GM12878 (cell line): ENCODE measurements around the gene CFAP99. TPM values are rescaled to one million over a fixed set of nuclear protein-coding genes. Genes with fewer than 3 reads are reported as not detected.

Experiments used
- ATAC-seq: fragments of 200-7000 bp; cut with Tn5 transposase; 3 replicates; pipeline ENCODE4 v1.9.1; 2020; ENCODE audit warnings: mild to moderate bottlenecking, moderate library complexity
- BruUV-seq: library from RNA; stranded (reverse); fragments of 400-500 nt; replicated peaks from 2 replicates; lab custom pipeline; 2021; lab: Mats Ljungman, UMichigan
- CTCF ChIA-PET: fragments of 300-600 bp; sonication (Branson Sonifier 250); formaldehyde crosslinking; extraction: SDS; loops from one replicate; lab custom pipeline; 2021; ENCODE audit warnings: inconsistent platforms; lab: Yijun Ruan, JAX
- POLR2A ChIA-PET: fragments of 350-600 bp; formaldehyde crosslinking; extraction: SDS; loops from one replicate; lab custom pipeline; 2021; ENCODE audit warnings: inconsistent platforms; lab: Charles Lee
- RAD21 ChIA-PET: fragments of 300-600 bp; sonication (Branson Sonifier 250); formaldehyde crosslinking; loops from one replicate; lab custom pipeline; 2023; ENCODE audit warnings: antibody characterized with exemption; ENCODE audit not compliant: unreplicated experiment; lab: Charles Lee
- SMC1A ChIA-PET: fragments of 300-600 bp; sonication (Branson Sonifier 250); formaldehyde crosslinking; loops from one replicate; lab custom pipeline; 2023; ENCODE audit not compliant: unreplicated experiment, uncharacterized antibody; lab: Charles Lee
- DNase-seq: peaks from one replicate; pipeline ENCODE4 v3.0.0-alpha.2; 2011; ENCODE audit warnings: low read depth, low spot score
- FAIRE-seq: peaks from 3 replicates; lab custom pipeline; 2011; peaks lifted over from hg19 to GRCh38; lab: Jason Lieb, UNC
- H2AFZ ChIP-seq: 2 replicates; pipeline ENCODE4 v1.6.0; 2011; ENCODE audit warnings: low read depth, low read length, control low read depth; ENCODE audit not compliant: control insufficient read depth
- H3K27ac ChIP-seq: 2 replicates; pipeline ENCODE4 v1.5.1; 2011; ENCODE audit warnings: control low read depth; ENCODE audit not compliant: control insufficient read depth, insufficient read depth
- H3K27me3 ChIP-seq, 2 experiments: replicated peaks in 1 of 2; 2 replicates each; pipeline versions ENCODE4 v1.6.0 to v1.6.1; 2011; ENCODE audit warnings: low read length in 1 of 2; ENCODE audit not compliant: control insufficient read depth in 2 of 2, insufficient read depth in 2 of 2
- H3K36me3 ChIP-seq, 2 experiments: 2 replicates each; pipeline ENCODE4 v1.5.1; 2011; ENCODE audit warnings: low read length in 1 of 2; ENCODE audit not compliant: control insufficient read depth in 2 of 2, insufficient read depth in 2 of 2
- H3K4me1 ChIP-seq: 2 replicates; pipeline ENCODE4 v1.6.1; 2011; ENCODE audit warnings: mild to moderate bottlenecking, low read length, moderate library complexity, mixed read lengths; ENCODE audit not compliant: control insufficient read depth, insufficient read depth
- H3K4me2 ChIP-seq: 2 replicates; pipeline ENCODE4 v1.6.0; 2011; ENCODE audit warnings: control low read depth; ENCODE audit not compliant: control insufficient read depth, insufficient read depth
- H3K4me3 ChIP-seq: fragments of 200-600 bp; sonication (generic); 2 replicates; pipeline ENCODE4 v1.5.1; 2016
- H3K79me2 ChIP-seq: 2 replicates; pipeline ENCODE4 v1.6.0; 2011; ENCODE audit warnings: low read length; ENCODE audit not compliant: control insufficient read depth, insufficient read depth
- H3K9ac ChIP-seq: 2 replicates; pipeline ENCODE4 v1.8.0; 2011; ENCODE audit warnings: low read length, control low read depth, mixed read lengths; ENCODE audit not compliant: control insufficient read depth, insufficient read depth
- H3K9me3 ChIP-seq: replicated peaks from 3 replicates; pipeline ENCODE4 v1.5.1; 2011; ENCODE audit warnings: mild to moderate bottlenecking, low read length; ENCODE audit not compliant: control insufficient read depth, insufficient read depth
- H4K20me1 ChIP-seq: 2 replicates; pipeline ENCODE4 v1.6.0; 2011; ENCODE audit not compliant: control insufficient read depth, insufficient read depth
- E2F8 ChIP-seq: fragments of 450-650 bp; IDR thresholded peaks from 2 replicates; pipeline ENCODE4 v1.6.1; 2018; ENCODE audit warnings: mild to moderate bottlenecking, low read depth, moderate library complexity; ENCODE audit not compliant: partially characterized antibody
- IKZF2 ChIP-seq, 2 experiments: fragments of 450-650 bp; IDR thresholded peaks; 2 replicates each; pipeline ENCODE4 v1.6.1; 2017; ENCODE audit warnings: mild to moderate bottlenecking in 2 of 2, moderate library complexity in 2 of 2
- RELA ChIP-seq: fragments of 450-650 bp; IDR thresholded peaks from 2 replicates; pipeline ENCODE4 v1.8.0; 2014; ENCODE audit warnings: borderline replicate concordance; ENCODE audit not compliant: partially characterized antibody
- SP1 ChIP-seq: IDR thresholded peaks from one replicate; pipeline ENCODE4 v1.6.1; 2011; ENCODE audit warnings: low read depth, low read length
- TBL1XR1 ChIP-seq: IDR thresholded peaks from 2 replicates; pipeline ENCODE4 v1.6.1; 2012; ENCODE audit warnings: low read depth, low read length, improper control_type of control experiment
- ZBED1 ChIP-seq: IDR thresholded peaks from 2 replicates; pipeline ENCODE4 v1.6.1; 2016; ENCODE audit warnings: borderline replicate concordance
- WGBS: methylation state at CpG from one replicate; pipeline ENCODE4 v1.1.6; 2016; ENCODE audit warnings: low lambda C conversion rate; ENCODE audit not compliant: insufficient replicate concordance, insufficient coverage; ENCODE audit errors: missing lambda C conversion rate; 5-methylcytosine and 5-hydroxymethylcytosine counted together
- in situ Hi-C: fragments of 300-500 bp; cut with MboI; formaldehyde crosslinking; loops from 9 replicates; pipeline ENCODE4 v1.14.3; 2018; ENCODE audit warnings: mixed read lengths
- intact Hi-C: fragments of 100-400 bp; cut with micrococcal nuclease; formaldehyde crosslinking; loops from one replicate; pipeline ENCODE4 v1.14.2; 2022; ENCODE audit not compliant: unreplicated experiment
- polyA plus RNA-seq, 11 experiments: library from polyadenylated mRNA; depleted of rRNA in 4 of 11; unstranded in 6 of 11; stranded (reverse) in 5 of 11; fragments of >200 nt; fragmentation: Nextera tagmentation in 4 of 11; fragmentation: Illumina TruSeq in 1 of 11; extraction: Ambion mirVana in 4 of 11; extraction: Trizol in 1 of 11; gene quantifications; 1 replicate in 1 of 11; 2 replicates in 10 of 11; pipeline versions ENCODE4 v1.2.1 to v1.2.3, GENCODE V29; 2011 to 2016; ENCODE audit warnings: inconsistent platforms in 2 of 11, missing spikeins in 2 of 11, low read depth in 1 of 11
- total RNA-seq, 4 experiments: library from RNA; depleted of rRNA in 3 of 4; stranded (reverse); fragments of >200 nt in 3 of 4; fragmentation: Illumina TruSeq in 1 of 4; extraction: Trizol in 1 of 4; gene quantifications; 2 replicates each; pipeline versions ENCODE4 v1.2.1 to v1.2.3, GENCODE V29; 2013 to 2021

The CFAP99 gene
- total and polyA plus RNA-seq, 10 of the 15 experiments (the other 5 are each of a cell fraction or from before 2014, with no cell fraction given): not detected

GRCh38 chr4:2438822-2439718 lies 20.3 kb downstream of the CFAP99 start:
- peaks cover 3% of the 10 kb centered on the region; the same call in 1 of the 2 replicates for H3K4me1 ChIP-seq
- no peaks in the 10 kb centered on the region for H3K9me3 ChIP-seq
- TF ChIP-seq ZBED1 (no peak), SP1 (no peak), IKZF2 (IDR thresholded peaks at IDR 0.05) (no peak), RELA (no peak), TBL1XR1 (no peak), E2F8 (no peak)
- no peaks in the 10 kb centered on the region for H3K36me3 ChIP-seq
- ATAC-seq (no peak), DNase-seq (no peak), FAIRE-seq (no peak)
- H3K9ac ChIP-seq: no peak overlapping the region
- WGBS: 44% methylated on average over 16 of the region's 16 CpGs
- SMC1A ChIA-PET: interaction anchor here (0.7 to 1.7 kb wide), 3 partner anchors 27 to 220 kb away, joined by 3 to 4 read pairs (median 3); no protein-coding TSS in a partner anchor
- BruUV-seq: no TSS peak
- H3K4me2 ChIP-seq: no peak overlapping the region
- RAD21 ChIA-PET: interaction anchor here (1.2 kb wide), 1 partner anchor 219 kb away, joined by 5 read pairs; no protein-coding TSS in a partner anchor
- POLR2A ChIA-PET: interaction anchor here (0.7 kb wide), 1 partner anchor 181 kb away, joined by 3 read pairs; no protein-coding TSS in a partner anchor
- in situ Hi-C loops (no loop called here), intact Hi-C loops (no loop called here)
- H3K4me3 ChIP-seq: no peak overlapping the region
- CTCF ChIA-PET: interaction anchor here (0.6 to 1.5 kb wide), 5 partner anchors 30 to 219 kb away, joined by 3 to 7 read pairs (median 3); partner anchors contain the start of gene RNF4
- no peaks in the 10 kb centered on the region for H4K20me1 ChIP-seq
- peaks cover 0 to 1% of the 10 kb centered on the region in 2 experiments; a peak in 2 of 4 replicates for H3K27me3 ChIP-seq
- no peak overlapping the region for H3K27ac ChIP-seq
- no peaks in the 10 kb centered on the region for H3K79me2 ChIP-seq
- H2AFZ ChIP-seq: no peak overlapping the region
